Measurements from ENCODE around the gene A3GALT2.
A peak's percentile ranks its signal among the peaks of the same experiment; 100 is the strongest.

Gene A3GALT2

GRCh38 chr1:33331444-33332356 lies 10.8 kb upstream of the A3GALT2 start:
- no peak for DNase-seq (ENCODE audit: low spot score)

GRCh38 chr1:33330906-33331305 lies 10.0 kb upstream of the A3GALT2 start:
- no peak for DNase-seq (ENCODE audit: low spot score)

- no peak for DNase-seq (ENCODE audit: low spot score)
Measured at GRCh38 chr1:33330361-33330890, 9.5 kb upstream of the A3GALT2 start.

- no peak for DNase-seq (ENCODE audit: low spot score)
Measured at GRCh38 chr1:33329600-33330305, 8.9 kb upstream of the A3GALT2 start.

GRCh38 chr1:33328817-33329216 lies 7.9 kb upstream of the A3GALT2 start:
- DNase-seq (ENCODE audit: low spot score), result no peak

- DNase-seq (ENCODE audit: low spot score), result peak; percentile 94
Measured at GRCh38 chr1:33327587-33328325, 6.9 kb upstream of the A3GALT2 start.

GRCh38 chr1:33326785-33327184 lies 5.9 kb upstream of the A3GALT2 start:
- DNase-seq (ENCODE audit: low spot score), result no peak

- DNase-seq (ENCODE audit: low spot score), result no peak
Measured at GRCh38 chr1:33324677-33325575, 4.0 kb upstream of the A3GALT2 start.

- no peak for DNase-seq (ENCODE audit: low spot score)
Measured at GRCh38 chr1:33323663-33324477, 3.0 kb upstream of the A3GALT2 start.

GRCh38 chr1:33322870-33323585 lies 2.1 kb upstream of the A3GALT2 start:
- no peak for DNase-seq (ENCODE audit: low spot score)

GRCh38 chr1:33322109-33322508 lies 1.2 kb upstream of the A3GALT2 start:
- DNase-seq (ENCODE audit: low spot score), result no peak

- no peak for DNase-seq (ENCODE audit: low spot score)
Measured at GRCh38 chr1:33321178-33321577, 280 bp upstream of the A3GALT2 start.

- DNase-seq (ENCODE audit: low spot score), result no peak
Measured at GRCh38 chr1:33319949-33320618, 814 bp downstream of the A3GALT2 start.

GRCh38 chr1:33319186-33319948 lies 1.5 kb downstream of the A3GALT2 start:
- no peak for DNase-seq (ENCODE audit: low spot score)

GRCh38 chr1:33317946-33318345 lies 3.0 kb downstream of the A3GALT2 start:
- no peak for DNase-seq (ENCODE audit: low spot score)

- DNase-seq (ENCODE audit: low spot score), result peak; percentile 38
Measured at GRCh38 chr1:33317354-33317753, 3.5 kb downstream of the A3GALT2 start.

GRCh38 chr1:33316601-33317000 lies 4.3 kb downstream of the A3GALT2 start:
- no peak for DNase-seq (ENCODE audit: low spot score)

- DNase-seq (ENCODE audit: low spot score), result no peak
Measured at GRCh38 chr1:33314416-33314815, 6.5 kb downstream of the A3GALT2 start.

GRCh38 chr1:33312413-33312749 lies 8.5 kb downstream of the A3GALT2 start:
- DNase-seq (ENCODE audit: low spot score), result no peak

All from GM03348 (cell line).